Pancreas (tissue), 10 donors: ENCODE results near the gene OR6C70. TPM values are rescaled to one million over a fixed set of nuclear protein-coding genes. Genes with fewer than 3 reads are reported as not detected.

Experiments
- ATAC-seq, 4 donors: fragments of 200-7000 bp; cut with Tn5 transposase; one replicate each; pipeline versions ENCODE4 v1.8.0 to v1.9.1; 2020; ENCODE audit warnings: mild to moderate bottlenecking in 4 of 4, moderate library complexity in 4 of 4
- DNase-seq, 6 donors: peaks; one replicate each; pipeline ENCODE4 v3.0.0-alpha.2; 2020
- FAIRE-seq: peaks from 2 replicates; lab custom pipeline; 2012; peaks lifted over from hg19 to GRCh38; lab: Jason Lieb, UNC
- H3K27ac ChIP-seq, 4 donors: fragments of 200-600 bp; sonication (generic); 1 replicate in 3 of 4; 2 replicates in 1 of 4; pipeline versions ENCODE4 v1.5.0 to v1.8.0; 2020
- H3K27me3 ChIP-seq, 4 donors: fragments of 200-600 bp; one replicate each; pipeline ENCODE4 v1.8.0; 2021
- H3K36me3 ChIP-seq, 3 donors: fragments of 200-600 bp; sonication (generic) in 1 of 3; one replicate each; pipeline versions ENCODE4 v1.5.0 to v1.8.0; 2020 to 2021
- H3K4me1 ChIP-seq, 3 donors: fragments of 200-600 bp; one replicate each; pipeline ENCODE4 v1.8.0; 2021
- H3K4me3 ChIP-seq, 4 donors: fragments of 200-600 bp; sonication (generic) in 2 of 4; one replicate each; pipeline versions ENCODE4 v1.5.0 to v1.8.0; 2020 to 2021
- H3K9me3 ChIP-seq, 4 donors: fragments of 200-600 bp; one replicate each; pipeline ENCODE4 v1.8.0; 2021
- CTCF ChIP-seq, 4 donors: fragments of 200-600 bp; sonication (generic) in 3 of 4; IDR thresholded peaks; one replicate each; pipeline versions ENCODE4 v1.5.0 to v1.8.0; 2021; ENCODE audit warnings: antibody characterized with exemption in 4 of 4
- WGBS, 2 donors: extraction: QIAGEN DNeasy Blood & Tissue Kit; methylation state at CpG; one replicate each; pipeline ENCODE4 v1.1.7; 2013; 5-methylcytosine and 5-hydroxymethylcytosine counted together
- intact Hi-C, 3 donors: fragments of 100-400 bp; cut with DNase I; formaldehyde crosslinking; loops; one replicate each; pipeline versions ENCODE4 v1.11.1 to v1.14.2; 2022
- polyA plus RNA-seq, 2 donors: library from polyadenylated mRNA; stranded (reverse); fragments of 200-250 nt; gene quantifications; one replicate each; pipeline ENCODE4 v1.2.3, GENCODE V29; 2013
- total RNA-seq, 6 donors: library from RNA; stranded (reverse); fragmentation: NEBNext Ultra II Directional in 4 of 6; extraction: Animal tissue kit (Norgen Biotek cat#: 25700) in 4 of 6; gene quantifications; one replicate each; pipeline versions ENCODE4 v1.2.1 to v1.2.4, GENCODE V29; 2021 to 2023
- donor health status: healthy with polysubstance abuse.
- donor health status: DM: no; HTN: no; CAD: no; lungs with moderate emphysema.
- donor health status: DM: no; HTN: no; CAD: no.
- donor health status: control.
- donor health status: control.
- donor health status: Bipolar disorder and iron deficiency.
- donor health status: DM: yes; HTN: yes; CAD: no.
- donor health status: DM: no; HTN: no; CAD: no.
- donor health status: DM: no; HTN: no; CAD: no.
- donor health status: DM: yes; HTN: yes; CAD: no.

The OR6C70 gene
- total and polyA plus RNA-seq, 8 donors: not detected

DNA sequence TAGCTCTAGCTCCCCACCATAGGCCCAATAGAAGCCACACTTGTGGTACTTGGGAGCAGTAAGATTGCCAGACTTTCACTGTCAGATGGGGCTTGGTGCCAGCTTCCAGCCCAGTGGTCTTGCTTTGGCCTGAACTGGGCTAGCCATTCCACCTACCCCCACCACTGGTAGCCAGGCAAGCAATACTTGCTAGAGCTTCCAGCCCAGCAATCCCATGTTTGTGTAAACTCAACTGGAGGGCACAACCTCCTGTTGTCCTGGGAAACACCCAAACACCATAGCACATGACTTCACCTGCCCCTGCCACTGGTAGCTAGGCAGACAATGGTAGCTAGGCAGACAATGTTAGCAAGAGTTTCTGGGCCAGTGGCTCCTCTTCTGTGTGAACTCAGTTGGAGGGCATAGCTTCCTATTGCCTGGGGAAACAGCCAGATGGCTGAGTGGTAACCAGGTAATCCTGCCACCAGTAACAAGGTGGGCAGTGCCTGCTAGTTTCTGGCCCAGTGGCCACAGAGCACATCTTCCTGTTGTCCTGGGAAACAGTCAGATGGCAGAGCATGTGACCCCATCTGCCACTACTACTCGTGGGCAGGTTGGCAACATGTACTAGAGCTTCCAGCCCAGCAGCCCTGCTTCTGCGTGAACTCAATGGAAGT, 49.5 kb downstream of the OR6C70 start:
- Histone ChIP-seq H3K36me3 (no peaks in the 10 kb centered on the region), H3K9me3 (no peaks in the 10 kb centered on the region), H3K4me3 (no peak overlapping the region), H3K27ac (no peak overlapping the region), H3K4me1 (no peaks in the 10 kb centered on the region), H3K27me3 (no peaks in the 10 kb centered on the region)
- intact Hi-C loops: no loop called here
- TF ChIP-seq CTCF (IDR thresholded peaks at IDR 0.05): no peak
- ATAC-seq: peak in 1 of 4 donors; percentile 57
- 54 to 67% methylated on average over 2 of the region's 2 CpGs for WGBS, 2 donors
- FAIRE-seq: no peak
- no peak for DNase-seq

Other genes starting within 250 kb of the OR6C70 start
- gene OR10A7, start 249.1 kb downstream of the OR6C70 start, total RNA-seq: not detected
- not detected for gene OR10A7, start 249.1 kb downstream of the OR6C70 start, polyA plus RNA-seq
- gene OR6C74, start 225.5 kb downstream of the OR6C70 start, total RNA-seq: not detected
- gene OR6C74, start 225.5 kb downstream of the OR6C70 start, polyA plus RNA-seq: not detected
- gene OR6C6, start 173.6 kb downstream of the OR6C70 start, total RNA-seq: not detected
- gene OR6C6, start 173.6 kb downstream of the OR6C70 start, polyA plus RNA-seq: not detected
- gene OR6C1, start 155.8 kb downstream of the OR6C70 start, total RNA-seq: not detected
- not detected for gene OR6C1, start 155.8 kb downstream of the OR6C70 start, polyA plus RNA-seq
- gene OR6C3, start 139.4 kb downstream of the OR6C70 start, total RNA-seq: not detected
- gene OR6C3, start 139.4 kb downstream of the OR6C70 start, polyA plus RNA-seq: not detected
- not detected for gene OR6C75, start 107.2 kb downstream of the OR6C70 start, total RNA-seq
- gene OR6C75, start 107.2 kb downstream of the OR6C70 start, polyA plus RNA-seq: not detected
- gene OR6C65, start 69.6 kb downstream of the OR6C70 start, total RNA-seq: not detected
- not detected for gene OR6C65, start 69.6 kb downstream of the OR6C70 start, polyA plus RNA-seq
- not detected for gene OR6C76, start 43.9 kb downstream of the OR6C70 start, total RNA-seq
- not detected for gene OR6C76, start 43.9 kb downstream of the OR6C70 start, polyA plus RNA-seq
- gene OR6C2, start 26.1 kb downstream of the OR6C70 start, total RNA-seq: not detected
- not detected for gene OR6C2, start 26.1 kb downstream of the OR6C70 start, polyA plus RNA-seq
- not detected for gene OR6C68, start 22.2 kb upstream of the OR6C70 start, total RNA-seq
- not detected for gene OR6C68, start 22.2 kb upstream of the OR6C70 start, polyA plus RNA-seq
- gene OR6C4, start 79.5 kb upstream of the OR6C70 start, total RNA-seq: not detected
- gene OR6C4, start 79.5 kb upstream of the OR6C70 start, polyA plus RNA-seq: not detected
- not detected for gene OR2AP1, start 102.3 kb upstream of the OR6C70 start, total RNA-seq
- gene OR2AP1, start 102.3 kb upstream of the OR6C70 start, polyA plus RNA-seq: not detected
- not detected for gene OR10P1, start 166.8 kb upstream of the OR6C70 start, total RNA-seq
- gene OR10P1, start 166.8 kb upstream of the OR6C70 start, polyA plus RNA-seq: not detected
- gene ITGA7, start 237.8 kb upstream of the OR6C70 start, total RNA-seq: 10 to 100 TPM in 1 of 6 donors, 1 to 10 TPM in 5; 3.4 to 12.6 (median 7.3) TPM
- gene ITGA7, start 237.8 kb upstream of the OR6C70 start, polyA plus RNA-seq: 10 to 100 TPM; 30.1 to 34.5 TPM
- gene BLOC1S1, start 245.9 kb upstream of the OR6C70 start, total RNA-seq: 10 to 100 TPM; 32.5 to 60.6 (median 44.4) TPM
- gene BLOC1S1, start 245.9 kb upstream of the OR6C70 start, polyA plus RNA-seq: 100 to 1,000 TPM; 153 to 155 TPM